Activated naive CD4-positive, alpha-beta T cell (primary cell): ENCODE measurements around the gene NEB.

Experiments used
- DNase-seq, 4 experiments: peaks; one replicate each; lab custom pipeline; 2025; lab: John Stamatoyannopoulos, UW

NEB gene

GRCh38 chr2:151478011-151478410 is 256.3 kb downstream of the NEB start:
- DNase-seq = no peak

- DNase-seq = no peak
Measured at GRCh38 chr2:151476287-151476686, 258.0 kb downstream of the NEB start.

GRCh38 chr2:151475071-151475470 is 259.2 kb downstream of the NEB start:
- no peak for DNase-seq

GRCh38 chr2:151472966-151473365 is 261.3 kb downstream of the NEB start:
- no peak for DNase-seq

GRCh38 chr2:151470556-151470955 is 263.7 kb downstream of the NEB start:
- DNase-seq = no peak

GRCh38 chr2:151465771-151466170 is 268.5 kb downstream of the NEB start:
- no peak for DNase-seq

GRCh38 chr2:151459358-151459757 is 274.9 kb downstream of the NEB start:
- DNase-seq = no peak

- no peak for DNase-seq
Measured at GRCh38 chr2:151439127-151439526, 295.1 kb downstream of the NEB start.

GRCh38 chr2:151438506-151438905 is 295.8 kb downstream of the NEB start:
- no peak for DNase-seq

- no peak for DNase-seq
Measured at GRCh38 chr2:151437630-151438029, 296.6 kb downstream of the NEB start.
